Measurements from ENCODE around the gene MAP4K4. TPM values are rescaled to one million over a fixed set of nuclear protein-coding genes. Genes with fewer than 3 reads are reported as not detected.
A peak's percentile ranks its signal among the peaks of the same experiment; 100 is the strongest.

MAP4K4 gene
- total RNA-seq, 1 donor from 2014 or later, result 91.9 TPM

- no peaks in the 10 kb centered on the region for H3K27me3 ChIP-seq
- H3K9me3 Mint-ChIP-seq, result peaks cover 11% of the 10 kb centered on the region
- H3K9ac ChIP-seq, result no peak overlapping the region
- no peak overlapping the region for H2AFZ ChIP-seq (replicated peaks)
- H3K9me3 ChIP-seq (ENCODE audit: low read depth), result no peaks in the 10 kb centered on the region
- H4K20me1 ChIP-seq (ENCODE audit: low read depth), result peaks cover 96% of the 10 kb centered on the region
- H3K27ac Mint-ChIP-seq, result no peak overlapping the region
- H3K27me3 Mint-ChIP-seq (ENCODE audit: insufficient read depth, low read depth), result no peaks in the 10 kb centered on the region
- H3K4me1 ChIP-seq, result peaks cover 17% of the 10 kb centered on the region
- H3K4me3 Mint-ChIP-seq, result no peak overlapping the region
- peaks cover 100% of the 10 kb centered on the region for H3K79me2 ChIP-seq (ENCODE audit: low read depth)
- peaks cover 44% of the 10 kb centered on the region for H3K4me1 Mint-ChIP-seq
- no peak overlapping the region for H3K4me3 ChIP-seq
- H3F3A ChIP-seq (ENCODE audit: low read depth), result no peaks in the 10 kb centered on the region
- H3K4me2 ChIP-seq, result no peak overlapping the region
- DNase-seq (ENCODE audit: low spot score), result no peak
- TF ChIP-seq CTCF (IDR thresholded peaks at IDR 0.05) (no peak), EZH2phosphoT487 (IDR thresholded peaks at IDR 0.05) (no peak), EZH2 (IDR thresholded peaks at IDR 0.05) (no peak)
- no peak overlapping the region for H3K27ac ChIP-seq
- H3K36me3 ChIP-seq, result no peaks in the 10 kb centered on the region
- peaks cover 15% of the 10 kb centered on the region for H3K36me3 Mint-ChIP-seq
Measured at GRCh38 chr2:101732773-101733256, 35.3 kb downstream of the MAP4K4 start.

DNA sequence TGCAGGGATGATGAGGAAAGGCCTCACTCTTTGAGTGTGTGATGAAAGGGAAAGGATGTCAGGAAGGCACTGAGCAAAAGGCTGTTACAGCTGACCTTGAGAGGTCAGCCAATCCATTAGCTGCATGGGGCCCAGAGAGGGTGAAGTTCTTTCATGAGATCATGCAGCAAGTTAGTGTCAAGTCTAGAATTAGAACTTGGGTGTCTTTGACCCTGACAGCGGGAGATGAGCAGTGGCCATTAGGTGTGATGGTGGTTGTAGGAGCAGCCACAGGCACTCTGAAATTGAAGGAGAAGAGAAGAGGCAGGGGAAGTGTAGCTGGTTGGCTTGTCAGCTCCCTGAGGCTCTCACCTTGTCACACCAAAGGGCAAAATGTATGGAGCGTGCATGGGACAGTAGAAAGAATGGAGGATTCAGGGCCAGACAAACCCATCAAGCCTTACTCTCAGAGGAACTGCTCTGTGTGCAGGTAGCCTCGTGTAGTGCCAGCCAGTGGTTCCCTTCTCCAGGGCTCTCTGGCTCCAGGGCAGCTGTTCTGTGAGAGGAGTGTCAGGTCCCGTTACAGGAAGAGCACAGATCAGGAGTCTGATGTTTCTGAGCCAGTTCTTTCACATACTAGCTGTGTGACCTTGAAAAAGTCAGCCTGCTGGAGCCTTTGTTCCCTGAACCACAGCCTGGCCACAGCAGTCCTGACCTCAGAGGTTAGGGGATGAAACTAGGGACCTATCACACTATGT is 35.9 kb downstream of the MAP4K4 start:
- Histone ChIP-seq H3K4me1 (peaks cover 17% of the 10 kb centered on the region), H3K27me3 (no peaks in the 10 kb centered on the region), H3K4me2 (no peak overlapping the region), H3K27ac (no peak overlapping the region), H3K4me3 (no peak overlapping the region), H3F3A (ENCODE audit: low read depth) (no peaks in the 10 kb centered on the region), H4K20me1 (ENCODE audit: low read depth) (peaks cover 96% of the 10 kb centered on the region), H3K36me3 (no peaks in the 10 kb centered on the region), H3K79me2 (ENCODE audit: low read depth) (peaks cover 100% of the 10 kb centered on the region), H3K9me3 (ENCODE audit: low read depth) (no peaks in the 10 kb centered on the region), H3K9ac (no peak overlapping the region), H2AFZ (replicated peaks) (no peak overlapping the region)
- Mint-ChIP-seq H3K4me1 (peaks cover 45% of the 10 kb centered on the region), H3K27ac (peak overlapping the region; percentile 2), H3K4me3 (no peak overlapping the region), H3K36me3 (peaks cover 15% of the 10 kb centered on the region), H3K9me3 (peaks cover 11% of the 10 kb centered on the region), H3K27me3 (ENCODE audit: insufficient read depth, low read depth) (no peaks in the 10 kb centered on the region)
- no peak for DNase-seq (ENCODE audit: low spot score)
- TF ChIP-seq CTCF (IDR thresholded peaks at IDR 0.05) (no peak), EZH2 (IDR thresholded peaks at IDR 0.05) (no peak), EZH2phosphoT487 (IDR thresholded peaks at IDR 0.05) (no peak)

GRCh38 chr2:101734505-101735165 is 37.1 kb downstream of the MAP4K4 start:
- TF ChIP-seq CTCF (IDR thresholded peaks at IDR 0.05) (no peak), EZH2 (IDR thresholded peaks at IDR 0.05) (no peak), EZH2phosphoT487 (IDR thresholded peaks at IDR 0.05) (no peak)
- peak overlapping the region; percentile 11 for H3K4me2 ChIP-seq
- Mint-ChIP-seq H3K4me1 (peaks cover 45% of the 10 kb centered on the region), H3K27me3 (ENCODE audit: insufficient read depth, low read depth) (no peaks in the 10 kb centered on the region), H3K36me3 (peaks cover 6% of the 10 kb centered on the region), H3K4me3 (no peak overlapping the region), H3K27ac (peak overlapping the region; percentile 41), H3K9me3 (peaks cover 8% of the 10 kb centered on the region)
- H3K9me3 ChIP-seq (ENCODE audit: low read depth), result no peaks in the 10 kb centered on the region
- no peak overlapping the region for H3K27ac ChIP-seq
- no peak overlapping the region for H3K4me3 ChIP-seq
- H3K27me3 ChIP-seq, result no peaks in the 10 kb centered on the region
- H4K20me1 ChIP-seq (ENCODE audit: low read depth), result peaks cover 100% of the 10 kb centered on the region
- peak; percentile 16 for DNase-seq (ENCODE audit: low spot score)
- H3F3A ChIP-seq (ENCODE audit: low read depth), result no peaks in the 10 kb centered on the region
- no peak overlapping the region for H2AFZ ChIP-seq (replicated peaks)
- H3K36me3 ChIP-seq, result no peaks in the 10 kb centered on the region
- peaks cover 100% of the 10 kb centered on the region for H3K79me2 ChIP-seq (ENCODE audit: low read depth)
- H3K4me1 ChIP-seq, result peaks cover 17% of the 10 kb centered on the region
- H3K9ac ChIP-seq, result no peak overlapping the region

All from neural progenitor cell (in vitro differentiated cells).